ENCODE measurements around the gene ZDHHC7. TPM values are rescaled to one million over a fixed set of nuclear protein-coding genes. Genes with fewer than 3 reads are reported as not detected.

Gene ZDHHC7
- 74.2 to 80.3 TPM (median 78.6 TPM) in 5 replicates for total RNA-seq (2022; extraction: Qiagen RNA extraction)

GRCh38 chr16:85010931-85011845 lies at the start of gene ZDHHC7:
Gene ZDHHC7 (minus strand): TSS chr16:85011535. CDS start chr16:84990618, 20,917 bp downstream.

DNA sequence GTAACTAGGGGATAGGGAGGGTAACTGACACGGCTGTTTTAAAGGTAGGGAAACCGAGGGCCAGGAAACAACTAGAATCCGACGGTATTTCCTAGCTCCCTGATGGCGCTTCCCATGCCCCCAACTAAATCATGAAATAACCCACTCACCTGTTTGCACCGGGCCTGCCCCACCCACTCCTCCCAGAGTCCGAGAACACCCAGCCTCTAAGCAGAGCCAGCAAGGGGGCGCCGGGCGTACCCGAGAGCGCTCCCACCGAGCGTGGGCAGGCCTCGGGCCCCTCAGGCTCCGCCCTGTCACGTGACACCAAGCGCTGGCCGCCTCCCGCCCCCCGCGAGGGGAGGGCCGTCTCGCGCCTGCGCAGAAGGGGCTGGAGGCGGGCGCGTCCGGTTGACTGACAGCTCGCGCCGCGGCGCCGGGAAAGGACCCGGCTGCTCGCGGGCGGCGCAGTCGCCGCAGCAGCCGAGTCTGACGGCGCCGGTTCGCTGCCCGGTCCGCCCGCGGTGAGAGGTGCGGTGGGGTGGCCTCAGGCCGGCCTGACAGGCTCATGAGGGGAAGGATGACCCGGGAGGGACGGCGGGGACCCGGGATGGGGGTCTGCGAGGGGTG lies 16.1 kb upstream of the ZDHHC7 start, which contains the start of gene KIAA0513:
Gene KIAA0513, plus strand, starts transcription at position 447 of the 609 bp plus-strand sequence. CDS start 39,277 bp downstream, outside the sequence.

Other genes starting within 250 kb of the ZDHHC7 start
- gene CRISPLD2, start 191.6 kb downstream of the ZDHHC7 start, total RNA-seq (2022; extraction: Qiagen RNA extraction) = 3.0 to 4.4 TPM (median 3.5 TPM) in 5 replicates
- gene KIAA0513, start 16.3 kb upstream of the ZDHHC7 start, total RNA-seq (2022; extraction: Qiagen RNA extraction) = 2.1 to 3.0 TPM (median 2.2 TPM) in 5 replicates
- gene CIBAR2, start 100.9 kb upstream of the ZDHHC7 start, total RNA-seq (2022; extraction: Qiagen RNA extraction) = 0.08 to 0.14 TPM in 2 of 5 replicates, not detected in the others

Measured in A549 treated with Hydrocortisone at 1 μM for 4 hours (cell line).